Heart right ventricle (tissue), 16 donors: ENCODE results near the gene MAPK11. TPM values are rescaled to one million over a fixed set of nuclear protein-coding genes. Genes with fewer than 3 reads are reported as not detected.

ENCODE experiments used
- ATAC-seq, 8 donors: fragments of 200-7000 bp; cut with Tn5 transposase; one replicate each; pipeline ENCODE4 v1.9.1; 2020; ENCODE audit warnings: mild to moderate bottlenecking in 8 of 8, moderate library complexity in 8 of 8, moderate number of reproducible peaks in 1 of 8
- DNase-seq, 2 donors: peaks; one replicate each; pipeline ENCODE4 v3.0.0-alpha.2; 2020
- H3K27ac ChIP-seq, 10 donors: fragments of 200-600 bp; sonication (generic) in 2 of 10; one replicate each; pipeline versions ENCODE4 v1.5.0 to v1.8.0; 2020 to 2022; ENCODE audit warnings: mild to moderate bottlenecking in 3 of 10
- H3K27me3 ChIP-seq, 7 donors: fragments of 200-600 bp; one replicate each; pipeline ENCODE4 v1.8.0; 2021 to 2022; ENCODE audit warnings: mild to moderate bottlenecking in 2 of 7
- H3K36me3 ChIP-seq, 9 donors: fragments of 200-600 bp; sonication (generic) in 1 of 9; one replicate each; pipeline versions ENCODE4 v1.5.0 to v1.8.0; 2020 to 2022; ENCODE audit warnings: mild to moderate bottlenecking in 2 of 9
- H3K4me1 ChIP-seq, 9 donors: fragments of 200-600 bp; sonication (generic) in 1 of 9; one replicate each; pipeline versions ENCODE4 v1.5.0 to v1.8.0; 2020 to 2022; ENCODE audit warnings: mild to moderate bottlenecking in 4 of 9
- H3K4me3 ChIP-seq, 10 donors: fragments of 200-600 bp; sonication (generic) in 2 of 10; one replicate each; pipeline versions ENCODE4 v1.5.0 to v1.8.0; 2020 to 2022; ENCODE audit warnings: mild to moderate bottlenecking in 7 of 10, moderate library complexity in 2 of 10
- H3K9me3 ChIP-seq, 11 donors: fragments of 200-600 bp in 10 of 11; sonication (generic) in 2 of 11; one replicate each; pipeline versions ENCODE4 v1.5.0 to v1.8.0; 2013 to 2022; ENCODE audit warnings: mild to moderate bottlenecking in 2 of 11, control low read depth in 1 of 11, moderate library complexity in 1 of 11
- WGBS, 2 donors: extraction: QIAGEN DNeasy Blood & Tissue Kit; methylation state at CpG; one replicate each; pipeline ENCODE4 v1.1.7; 2013; ENCODE audit warnings: inconsistent platforms in 1 of 2; 5-methylcytosine and 5-hydroxymethylcytosine counted together
- intact Hi-C, 10 donors: fragments of 100-400 bp; cut with DNase I; formaldehyde crosslinking; loops; one replicate each; pipeline versions ENCODE4 v1.11.1 to v1.14.2; 2022
- polyA plus RNA-seq, 2 donors: library from polyadenylated mRNA; stranded (reverse); fragments of 200-250 nt; gene quantifications; one replicate each; pipeline ENCODE4 v1.2.3, GENCODE V29; 2013
- total RNA-seq, 10 donors: library from RNA; stranded (reverse); fragmentation: NEBNext Ultra II Directional in 3 of 10; extraction: Animal tissue kit (Norgen Biotek cat#: 25700) in 3 of 10; gene quantifications; one replicate each; pipeline versions ENCODE4 v1.2.1 to v1.2.4, GENCODE V29; 2021 to 2023
- TF ChIP-seq, protein P1 (sequence below), 9 donors: fragments of 200-600 bp; sonication (generic) in 2 of 9; IDR thresholded peaks; one replicate each; pipeline versions ENCODE4 v1.5.0 to v1.8.0; 2021 to 2022; ENCODE audit warnings: antibody characterized with exemption in 9 of 9, mild to moderate bottlenecking in 5 of 9, moderate library complexity in 1 of 9
- donor health status: Arrhythmogenic right ventricular cardiomyopathy.
- donor health status: ischemic (EF 13 %, LVEDD 7.1; RV severe dilation, severe dysfunction).
- donor health status: healthy with polysubstance abuse.
- donor health status: DM: no; HTN: yes; CAD: no.
- donor health status: DM: no; HTN: no; CAD: no.
- donor health status: ischemic (EF 25% LVEDD 6.9; RV normal size, moderate dysfunction).
- donor health status: ischemic (EF 25% LVEDD 5.7; RV mildly dilated, moderate dysfunction).
- donor health status: healthy.
- donor health status: DM: yes; HTN: yes; CAD: no.
- donor health status: Ischemic cardiomyopathy.
- donor health status: ischemic (EF 35%, LVEDD 5.7; RV mildly dilated, moderate dysfunction).
- donor health status: nonischemic (EF 11% LVEDD 7.7; RV severe dilation, severe dysfunction).
- donor health status: DM: yes; HTN: yes; CAD: no.
- donor health status: PGD.
- donor health status: ischemic (EF 29% LVEDD 5.4; RV normal size, mild dysfunction).
- donor health status: nonischemic (EF 23%, LVEDD 6.1; RV moderate dilation, normal function).

MAPK11 gene
- total and polyA plus RNA-seq, 12 donors: 4.3 to 18.0 (median 7.2) TPM

DNA sequence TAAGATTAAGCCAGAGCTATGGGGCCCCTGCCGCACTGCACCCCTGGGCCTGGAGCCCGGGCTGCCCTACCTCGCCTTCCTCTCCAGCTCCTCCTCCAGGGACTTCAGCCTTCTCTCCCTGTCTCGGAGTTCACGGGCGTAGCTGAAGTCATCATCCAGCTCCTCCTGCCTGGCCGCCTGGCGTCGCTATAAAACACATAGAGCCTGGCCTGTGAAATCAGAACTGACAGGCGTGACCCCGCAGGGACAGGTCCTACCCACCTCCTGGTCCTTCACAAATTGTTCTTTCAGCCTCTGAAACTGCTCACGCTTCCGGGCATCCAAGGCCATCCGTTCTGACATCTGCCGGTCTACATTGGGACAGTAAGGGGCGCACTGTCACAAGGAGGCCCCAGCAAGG is 46.1 kb downstream of the MAPK11 start:
- Histone ChIP-seq H3K9me3 (no peaks in the 10 kb centered on the region), H3K4me3 (no peak overlapping the region), H3K27ac (no peak overlapping the region), H3K36me3 (peaks cover 0 to 99% (median 38%) of the 10 kb centered on the region in 9 donors), H3K4me1 (peaks cover 0 to 12% (median 6%) of the 10 kb centered on the region in 9 donors), H3K27me3 (no peaks in the 10 kb centered on the region)
- intact Hi-C loops: no loop called here
- WGBS, 2 donors: 95 to 96% methylated on average over 16 of the region's 16 CpGs
- DNase-seq (no peak), ATAC-seq (no peak)
- TF ChIP-seq, protein P1, sequence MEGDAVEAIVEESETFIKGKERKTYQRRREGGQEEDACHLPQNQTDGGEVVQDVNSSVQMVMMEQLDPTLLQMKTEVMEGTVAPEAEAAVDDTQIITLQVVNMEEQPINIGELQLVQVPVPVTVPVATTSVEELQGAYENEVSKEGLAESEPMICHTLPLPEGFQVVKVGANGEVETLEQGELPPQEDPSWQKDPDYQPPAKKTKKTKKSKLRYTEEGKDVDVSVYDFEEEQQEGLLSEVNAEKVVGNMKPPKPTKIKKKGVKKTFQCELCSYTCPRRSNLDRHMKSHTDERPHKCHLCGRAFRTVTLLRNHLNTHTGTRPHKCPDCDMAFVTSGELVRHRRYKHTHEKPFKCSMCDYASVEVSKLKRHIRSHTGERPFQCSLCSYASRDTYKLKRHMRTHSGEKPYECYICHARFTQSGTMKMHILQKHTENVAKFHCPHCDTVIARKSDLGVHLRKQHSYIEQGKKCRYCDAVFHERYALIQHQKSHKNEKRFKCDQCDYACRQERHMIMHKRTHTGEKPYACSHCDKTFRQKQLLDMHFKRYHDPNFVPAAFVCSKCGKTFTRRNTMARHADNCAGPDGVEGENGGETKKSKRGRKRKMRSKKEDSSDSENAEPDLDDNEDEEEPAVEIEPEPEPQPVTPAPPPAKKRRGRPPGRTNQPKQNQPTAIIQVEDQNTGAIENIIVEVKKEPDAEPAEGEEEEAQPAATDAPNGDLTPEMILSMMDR (IDR thresholded peaks at IDR 0.05): no peak

DNA sequence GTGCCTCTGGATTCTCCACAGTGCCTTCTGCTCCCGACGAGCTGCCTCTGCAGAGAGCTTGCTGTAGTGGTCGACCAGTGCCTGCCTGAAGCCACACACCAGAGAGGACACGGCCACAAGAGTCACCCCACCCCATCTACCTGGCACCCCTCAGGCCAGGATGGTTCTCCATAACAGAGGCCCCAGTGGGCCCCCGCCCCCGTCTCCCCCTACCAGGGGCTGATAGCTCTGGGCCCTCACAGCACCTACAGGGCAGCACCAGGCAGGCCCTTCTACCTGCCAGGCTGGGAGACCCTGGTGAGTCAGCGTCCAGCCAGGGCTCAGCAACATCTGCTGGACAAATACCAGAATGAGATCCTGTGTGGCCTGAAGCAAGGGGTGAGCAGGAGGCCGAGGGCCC is 47.7 kb downstream of the MAPK11 start:
- Histone ChIP-seq H3K36me3 (peaks cover 0 to 99% (median 53%) of the 10 kb centered on the region in 9 donors), H3K27me3 (no peaks in the 10 kb centered on the region), H3K27ac (no peak overlapping the region), H3K9me3 (no peaks in the 10 kb centered on the region), H3K4me1 (peaks cover 0 to 13% (median 6%) of the 10 kb centered on the region in 9 donors), H3K4me3 (no peak overlapping the region)
- DNase-seq (no peak), ATAC-seq (no peak)
- WGBS, 2 donors: 87 to 88% methylated on average over 8 of the region's 8 CpGs
- intact Hi-C loops: no loop called here
- TF ChIP-seq, protein P1 (IDR thresholded peaks at IDR 0.05): no peak

DNA sequence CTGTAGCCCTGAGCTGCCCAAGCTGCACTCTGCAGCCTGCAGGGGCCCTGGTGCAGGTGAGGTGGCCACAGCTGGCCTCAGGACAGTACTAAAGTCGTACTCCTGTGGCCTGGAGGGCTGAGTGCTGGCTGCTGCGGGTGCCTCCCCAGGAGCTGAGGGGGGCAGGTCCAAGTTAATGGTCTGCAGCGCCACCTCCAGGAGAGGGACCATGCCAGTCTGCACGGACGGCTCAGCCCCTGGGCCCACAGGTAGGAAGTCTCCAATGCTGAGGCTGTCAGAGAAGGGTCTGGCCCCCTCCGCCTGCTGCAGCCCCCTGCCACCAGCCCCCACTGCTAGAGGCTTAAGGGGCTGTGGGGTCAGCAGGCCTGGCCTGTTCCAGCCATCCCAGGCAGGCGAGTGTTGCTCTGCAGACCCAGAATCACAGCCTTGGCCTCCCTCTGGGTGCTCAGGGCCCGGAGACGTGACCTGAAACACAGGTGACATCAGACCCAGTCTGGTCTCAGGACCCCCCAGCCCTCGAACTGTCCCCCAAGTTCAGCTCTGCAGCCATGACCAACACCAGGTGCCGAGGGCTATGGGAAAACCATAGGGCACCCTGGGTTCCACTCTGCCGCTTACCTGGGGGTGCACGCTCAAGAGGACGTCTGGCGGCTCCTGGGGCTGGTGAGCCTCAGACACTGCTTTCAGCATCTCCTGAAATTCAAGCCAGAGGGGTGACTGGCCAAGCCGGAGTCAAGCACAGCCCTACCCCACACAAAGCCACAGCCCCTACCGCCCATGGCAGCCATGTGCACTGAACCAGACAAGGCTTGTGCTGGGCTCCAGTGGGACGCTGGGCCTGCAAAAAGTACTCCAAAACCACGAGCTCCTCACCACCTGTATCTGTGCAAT is 48.5 kb downstream of the MAPK11 start:
- Histone ChIP-seq H3K27me3 (no peaks in the 10 kb centered on the region), H3K4me1 (peaks cover 0 to 13% (median 6%) of the 10 kb centered on the region in 9 donors), H3K36me3 (peaks cover 5 to 99% (median 61%) of the 10 kb centered on the region in 9 donors), H3K27ac (no peak overlapping the region), H3K9me3 (no peaks in the 10 kb centered on the region), H3K4me3 (no peak overlapping the region)
- TF ChIP-seq, protein P1 (IDR thresholded peaks at IDR 0.05): no peak
- WGBS, 2 donors: 94% methylated on average over 19 of the region's 19 CpGs
- no peak for DNase-seq
- intact Hi-C loops: no loop called here
- no peak for ATAC-seq

DNA sequence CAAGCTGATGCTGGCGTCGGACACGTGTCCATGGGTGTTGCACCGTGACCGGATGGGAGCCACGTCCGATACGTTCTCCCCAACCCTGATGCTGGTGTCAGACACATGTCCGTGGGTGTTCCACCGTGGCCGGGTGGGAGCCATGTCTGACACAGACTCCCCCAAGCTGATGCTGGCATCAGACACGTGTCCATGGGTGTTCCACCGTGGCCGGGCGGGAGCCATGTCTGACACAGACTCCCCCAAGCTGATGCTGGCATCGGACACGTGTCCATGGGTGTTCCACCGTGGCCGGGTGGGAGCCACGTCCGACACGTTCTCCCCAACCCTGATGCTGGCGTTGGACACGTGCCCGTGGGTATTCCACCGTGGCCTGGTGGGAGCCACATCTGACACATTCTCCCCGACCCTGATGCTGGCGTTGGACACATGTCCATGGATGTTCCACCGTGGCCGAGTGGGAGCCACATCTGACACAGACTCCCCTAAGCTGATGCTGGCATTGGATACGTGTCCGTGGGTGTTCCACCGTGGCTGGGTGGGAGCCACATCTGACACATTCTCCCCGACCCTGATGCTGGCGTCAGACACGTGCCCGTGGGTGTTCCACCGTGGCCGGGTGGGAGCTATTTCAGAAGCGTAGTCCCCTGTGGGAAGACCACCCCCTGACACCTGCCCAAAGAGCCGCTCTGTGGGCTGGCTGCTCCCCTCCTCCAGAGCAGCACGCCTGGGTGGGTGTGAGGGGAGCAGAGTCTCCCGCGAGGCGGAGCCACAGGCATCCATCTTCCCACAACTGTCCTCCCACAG is 49.4 kb downstream of the MAPK11 start:
- intact Hi-C loops: no loop called here
- TF ChIP-seq, protein P1 (IDR thresholded peaks at IDR 0.05): no peak
- H3K27ac ChIP-seq: no peak overlapping the region
- peaks cover 10 to 100% (median 66%) of the 10 kb centered on the region in 9 donors for H3K36me3 ChIP-seq
- ATAC-seq (no peak), DNase-seq (no peak)
- WGBS, 2 donors: 96 to 97% methylated on average over 45 of the region's 45 CpGs
- H3K4me1 ChIP-seq: peaks cover 0 to 13% (median 6%) of the 10 kb centered on the region in 9 donors
- H3K4me3 ChIP-seq: no peak overlapping the region
- no peaks in the 10 kb centered on the region for H3K9me3 ChIP-seq
- no peaks in the 10 kb centered on the region for H3K27me3 ChIP-seq
